ENCODE data around the gene NRXN2. TPM values are rescaled to one million over a fixed set of nuclear protein-coding genes. Genes with fewer than 3 reads are reported as not detected.

The NRXN2 gene
- polyA plus RNA-seq, 3 donors: 0.07 TPM; not detected in 2

GRCh38 chr11:64745521-64746328, 22.7 kb upstream of the NRXN2 start:
- Histone ChIP-seq H3K79me2 (ENCODE audit: insufficient read depth, low read length) (peaks cover 28% of the 10 kb centered on the region), H3K9ac (ENCODE audit: insufficient read depth, low read length, poor library complexity, severe bottlenecking) (peak overlapping the region; percentile 75), H3K27me3 (ENCODE audit: control insufficient read depth in 2 of 2, insufficient read depth in 2 of 2, low read length in 2 of 2) (no peaks in the 10 kb centered on the region), H3K4me2 (replicated peaks; ENCODE audit: extremely low read depth, low read length, poor library complexity, severe bottlenecking) (peak overlapping the region; percentile 99), H3K4me3 (replicated peaks in 1 of 3; ENCODE audit: low read depth in 2 of 3, low read length in 3 of 3) (peak overlapping the region; percentile 52 to 95 (median 54)), H4K20me1 (ENCODE audit: insufficient read depth, low read length) (peaks cover 25% of the 10 kb centered on the region), H3K36me3 (replicated peaks in 1 of 2; ENCODE audit: control insufficient read depth in 1 of 2, insufficient read depth in 2 of 2, low read length in 2 of 2) (peaks cover 0 to 5% of the 10 kb centered on the region in 2 donors), H3K27ac (ENCODE audit: low read depth in 1 of 2, low read length in 2 of 2) (peak overlapping the region; percentile 86 to 88), H3K9me3 (replicated peaks in 1 of 2; ENCODE audit: control insufficient read depth in 1 of 2, insufficient read depth in 1 of 2, low read length in 2 of 2) (no peaks in the 10 kb centered on the region), H3K4me1 (ENCODE audit: control insufficient read depth in 1 of 2, insufficient read depth in 2 of 2, low read length in 2 of 2) (peaks cover 32 to 45% of the 10 kb centered on the region in 2 donors), H2AFZ (ENCODE audit: insufficient read depth, low read depth, low read length, poor library complexity, severe bottlenecking) (peak overlapping the region; percentile 74)
- Mint-ChIP-seq H3K9me3 (no peaks in the 10 kb centered on the region), H3K27ac (peak overlapping the region; percentile 95 to 99 (median 97)), H3K4me1 (peaks cover 30% of the 10 kb centered on the region), H3K4me3 (peak overlapping the region; percentile 94 to 98), H3K36me3 (peaks cover 5 to 12% of the 10 kb centered on the region in 2 donors), H3K27me3 (ENCODE audit: low read depth in 3 of 3) (peaks cover 0 to 4% (median 0%) of the 10 kb centered on the region in 3 donors)
- WGBS (ENCODE audit: insufficient coverage): under 1% methylated on average over 34 of the region's 52 CpGs
- intact Hi-C loops (cut with micrococcal nuclease): loop anchor here (2.0 kb wide), 2 partner anchors 25 to 27 kb away; no protein-coding TSS in a partner anchor
- TF ChIP-seq, protein P1, sequence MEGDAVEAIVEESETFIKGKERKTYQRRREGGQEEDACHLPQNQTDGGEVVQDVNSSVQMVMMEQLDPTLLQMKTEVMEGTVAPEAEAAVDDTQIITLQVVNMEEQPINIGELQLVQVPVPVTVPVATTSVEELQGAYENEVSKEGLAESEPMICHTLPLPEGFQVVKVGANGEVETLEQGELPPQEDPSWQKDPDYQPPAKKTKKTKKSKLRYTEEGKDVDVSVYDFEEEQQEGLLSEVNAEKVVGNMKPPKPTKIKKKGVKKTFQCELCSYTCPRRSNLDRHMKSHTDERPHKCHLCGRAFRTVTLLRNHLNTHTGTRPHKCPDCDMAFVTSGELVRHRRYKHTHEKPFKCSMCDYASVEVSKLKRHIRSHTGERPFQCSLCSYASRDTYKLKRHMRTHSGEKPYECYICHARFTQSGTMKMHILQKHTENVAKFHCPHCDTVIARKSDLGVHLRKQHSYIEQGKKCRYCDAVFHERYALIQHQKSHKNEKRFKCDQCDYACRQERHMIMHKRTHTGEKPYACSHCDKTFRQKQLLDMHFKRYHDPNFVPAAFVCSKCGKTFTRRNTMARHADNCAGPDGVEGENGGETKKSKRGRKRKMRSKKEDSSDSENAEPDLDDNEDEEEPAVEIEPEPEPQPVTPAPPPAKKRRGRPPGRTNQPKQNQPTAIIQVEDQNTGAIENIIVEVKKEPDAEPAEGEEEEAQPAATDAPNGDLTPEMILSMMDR (IDR thresholded peaks at IDR 0.05): no peak
- peak; percentile 36 to 54 (median 49) for DNase-seq

DNA sequence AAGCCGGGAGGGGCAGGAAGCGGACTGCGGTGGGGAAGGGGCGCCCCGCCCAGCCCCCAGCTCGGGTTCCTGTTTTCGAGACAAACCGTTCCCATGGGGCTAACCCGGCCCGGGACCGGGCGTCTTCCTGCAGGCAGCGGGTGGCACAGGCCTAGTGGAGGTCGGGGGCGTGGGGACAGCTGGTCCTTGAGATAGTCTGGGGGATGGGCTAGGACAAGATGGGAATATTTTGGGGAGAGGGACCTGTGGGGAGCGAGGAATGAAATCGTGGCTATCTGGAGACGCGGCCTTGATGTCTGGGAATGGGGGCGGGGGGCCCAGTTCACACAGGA, 22.2 kb upstream of the NRXN2 start:
- Histone ChIP-seq H3K36me3 (replicated peaks in 1 of 2; ENCODE audit: control insufficient read depth in 1 of 2, insufficient read depth in 2 of 2, low read length in 2 of 2) (peaks cover 5 to 11% of the 10 kb centered on the region in 2 donors), H3K27ac (ENCODE audit: low read depth in 1 of 2, low read length in 2 of 2) (peak overlapping the region; percentile 86 to 88), H4K20me1 (ENCODE audit: insufficient read depth, low read length) (peaks cover 30% of the 10 kb centered on the region), H2AFZ (ENCODE audit: insufficient read depth, low read depth, low read length, poor library complexity, severe bottlenecking) (peak overlapping the region; percentile 74), H3K4me1 (ENCODE audit: control insufficient read depth in 1 of 2, insufficient read depth in 2 of 2, low read length in 2 of 2) (peaks cover 32 to 48% of the 10 kb centered on the region in 2 donors), H3K9me3 (replicated peaks in 1 of 2; ENCODE audit: control insufficient read depth in 1 of 2, insufficient read depth in 1 of 2, low read length in 2 of 2) (no peaks in the 10 kb centered on the region), H3K79me2 (ENCODE audit: insufficient read depth, low read length) (peaks cover 34% of the 10 kb centered on the region), H3K4me3 (replicated peaks in 1 of 3; ENCODE audit: low read depth in 2 of 3, low read length in 3 of 3) (peak overlapping the region; percentile 52 to 95 (median 54)), H3K9ac (ENCODE audit: insufficient read depth, low read length, poor library complexity, severe bottlenecking) (peak overlapping the region; percentile 75), H3K4me2 (replicated peaks; ENCODE audit: extremely low read depth, low read length, poor library complexity, severe bottlenecking) (peak overlapping the region; percentile 99), H3K27me3 (ENCODE audit: control insufficient read depth in 2 of 2, insufficient read depth in 2 of 2, low read length in 2 of 2) (no peaks in the 10 kb centered on the region)
- Mint-ChIP-seq H3K36me3 (peaks cover 10 to 15% of the 10 kb centered on the region in 2 donors), H3K4me3 (peak overlapping the region; percentile 94 to 98), H3K27me3 (ENCODE audit: low read depth in 3 of 3) (peaks cover 0 to 4% (median 0%) of the 10 kb centered on the region in 3 donors), H3K4me1 (peaks cover 34% of the 10 kb centered on the region), H3K9me3 (no peaks in the 10 kb centered on the region), H3K27ac (peak overlapping the region; percentile 95 to 99 (median 97))
- intact Hi-C loops (cut with micrococcal nuclease): loop anchor here (2.0 kb wide), 2 partner anchors 26 to 28 kb away; no protein-coding TSS in a partner anchor
- peak; percentile 76 to 85 (median 81) for DNase-seq
- TF ChIP-seq, protein P1 (IDR thresholded peaks at IDR 0.05): no peak
- 0% methylated on average over 19 of the region's 20 CpGs for WGBS (ENCODE audit: insufficient coverage)
